Karpas-422 (cell line): ENCODE data around the gene EIF4H. TPM values are rescaled to one million over a fixed set of nuclear protein-coding genes. Genes with fewer than 3 reads are reported as not detected.

ENCODE experiments used
- DNase-seq: peaks from one replicate; pipeline ENCODE4 v3.0.0-alpha.2; 2015
- H2AFZ ChIP-seq: fragments of 200-600 bp; sonication (generic); 2 replicates; pipeline ENCODE4 v1.6.1; 2014; ENCODE audit warnings: antibody characterized with exemption, low read length, mixed read lengths
- H3K27ac ChIP-seq: fragments of 200-600 bp; sonication (generic); 2 replicates; pipeline ENCODE4 v1.5.1; 2014; ENCODE audit warnings: mild to moderate bottlenecking, low read length, moderate library complexity
- H3K27me3 ChIP-seq: fragments of 200-600 bp; sonication (generic); 2 replicates; pipeline ENCODE4 v1.6.1; 2014; ENCODE audit warnings: low read length, mixed read lengths
- H3K36me3 ChIP-seq: fragments of 200-600 bp; sonication (generic); 2 replicates; pipeline ENCODE4 v1.6.1; 2014; ENCODE audit warnings: low read length, mixed read lengths; ENCODE audit not compliant: insufficient read depth
- H3K4me1 ChIP-seq: fragments of 200-600 bp; sonication (generic); 2 replicates; pipeline ENCODE4 v1.6.1; 2014; ENCODE audit warnings: mild to moderate bottlenecking, low read length, mixed read lengths
- H3K4me2 ChIP-seq: fragments of 200-600 bp; sonication (generic); 2 replicates; pipeline ENCODE4 v1.6.1; 2014; ENCODE audit warnings: low read length, low read depth, mild to moderate bottlenecking; ENCODE audit not compliant: poor library complexity, severe bottlenecking
- H3K4me3 ChIP-seq: fragments of 200-600 bp; sonication (generic); 2 replicates; pipeline ENCODE4 v1.5.1; 2014; ENCODE audit warnings: mild to moderate bottlenecking, antibody characterized with exemption, low read length, mixed read lengths
- H3K79me2 ChIP-seq: fragments of 200-600 bp; sonication (generic); 2 replicates; pipeline ENCODE4 v1.6.1; 2014; ENCODE audit warnings: mild to moderate bottlenecking, low read length, mixed read lengths
- H3K9ac ChIP-seq: fragments of 200-600 bp; sonication (generic); 2 replicates; pipeline ENCODE4 v1.6.0; 2014; ENCODE audit warnings: low read length
- H3K9me2 ChIP-seq: fragments of 200-600 bp; sonication (generic), shearing (Covaris generic); replicated peaks from 2 replicates; pipeline ENCODE4 v1.6.0; 2014; ENCODE audit warnings: mild to moderate bottlenecking, low read length, moderate library complexity; ENCODE audit not compliant: insufficient read depth
- H3K9me3 ChIP-seq: fragments of 300-700, 200-600 bp; sonication (generic); 2 replicates; pipeline ENCODE4 v1.6.1; 2014; ENCODE audit warnings: low read length, mixed read lengths
- H4K20me1 ChIP-seq: fragments of 200-600 bp; sonication (generic); 2 replicates; pipeline ENCODE4 v1.6.1; 2014; ENCODE audit warnings: mild to moderate bottlenecking, antibody characterized with exemption, low read length, low read depth; ENCODE audit not compliant: insufficient read depth
- total RNA-seq: library from RNA; depleted of rRNA; stranded (reverse); fragments of >200 nt; shearing (Covaris generic); gene quantifications from 2 replicates; pipeline ENCODE4 v1.2.3, GENCODE V29; 2014; ENCODE audit warnings: low replicate concordance

The EIF4H gene
- total RNA-seq, 1 experiment from 2014 or later, result 200 TPM

GRCh38 chr7:74226633-74227032 lies 52.5 kb downstream of the EIF4H start:
- Histone ChIP-seq H3K4me2 (no peak overlapping the region), H3K27me3 (no peaks in the 10 kb centered on the region), H3K27ac (no peak overlapping the region), H3K79me2 (no peaks in the 10 kb centered on the region), H3K36me3 (peaks cover 18% of the 10 kb centered on the region; the same call in 1 of the 2 replicates), H3K4me3 (no peak overlapping the region), H3K9me3 (no peaks in the 10 kb centered on the region), H4K20me1 (no peaks in the 10 kb centered on the region), H3K9ac (no peak overlapping the region), H3K4me1 (peaks cover 42% of the 10 kb centered on the region), H2AFZ (no peak overlapping the region), H3K9me2 (no peaks in the 10 kb centered on the region)
- DNase-seq, result no peak

GRCh38 chr7:74228951-74229900 lies 55.1 kb downstream of the EIF4H start:
- peak overlapping the region; percentile 12 for H3K4me2 ChIP-seq
- no peak for DNase-seq
- peak overlapping the region; percentile 62 for H3K27ac ChIP-seq
- H3K79me2 ChIP-seq, result no peaks in the 10 kb centered on the region
- H3K9me3 ChIP-seq, result no peaks in the 10 kb centered on the region
- H3K9ac ChIP-seq, result no peak overlapping the region
- no peak overlapping the region for H3K4me3 ChIP-seq
- no peaks in the 10 kb centered on the region for H4K20me1 ChIP-seq
- peaks cover 36% of the 10 kb centered on the region for H3K4me1 ChIP-seq
- H2AFZ ChIP-seq, result no peak overlapping the region
- H3K36me3 ChIP-seq, result peaks cover 31% of the 10 kb centered on the region
- no peaks in the 10 kb centered on the region for H3K9me2 ChIP-seq
- no peaks in the 10 kb centered on the region for H3K27me3 ChIP-seq

GRCh38 chr7:74230446-74231231 lies 56.5 kb downstream of the EIF4H start:
- no peaks in the 10 kb centered on the region for H3K9me3 ChIP-seq
- no peaks in the 10 kb centered on the region for H4K20me1 ChIP-seq
- H3K27me3 ChIP-seq, result no peaks in the 10 kb centered on the region
- DNase-seq, result peak; percentile 68
- no peak overlapping the region for H2AFZ ChIP-seq
- no peak overlapping the region for H3K4me2 ChIP-seq
- no peaks in the 10 kb centered on the region for H3K79me2 ChIP-seq
- no peaks in the 10 kb centered on the region for H3K9me2 ChIP-seq
- H3K4me3 ChIP-seq, result no peak overlapping the region
- H3K4me1 ChIP-seq, result peaks cover 42% of the 10 kb centered on the region
- H3K27ac ChIP-seq, result 0 out of 2 replicates have a peak overlapping the region, but pooled peaks have one; percentile 62
- no peak overlapping the region for H3K9ac ChIP-seq
- peaks cover 42% of the 10 kb centered on the region for H3K36me3 ChIP-seq

GRCh38 chr7:74231232-74231590 lies 57.1 kb downstream of the EIF4H start:
- no peaks in the 10 kb centered on the region for H3K9me3 ChIP-seq
- no peaks in the 10 kb centered on the region for H4K20me1 ChIP-seq
- H3K27ac ChIP-seq, result no peak overlapping the region
- H2AFZ ChIP-seq, result no peak overlapping the region
- no peak overlapping the region for H3K4me3 ChIP-seq
- H3K9me2 ChIP-seq, result no peaks in the 10 kb centered on the region
- no peaks in the 10 kb centered on the region for H3K27me3 ChIP-seq
- peaks cover 46% of the 10 kb centered on the region for H3K36me3 ChIP-seq
- H3K9ac ChIP-seq, result no peak overlapping the region
- no peaks in the 10 kb centered on the region for H3K79me2 ChIP-seq
- H3K4me1 ChIP-seq, result peaks cover 45% of the 10 kb centered on the region
- no peak for DNase-seq
- no peak overlapping the region for H3K4me2 ChIP-seq

- no peak overlapping the region for H2AFZ ChIP-seq
- no peak for DNase-seq
- H3K9me3 ChIP-seq, result no peaks in the 10 kb centered on the region
- no peaks in the 10 kb centered on the region for H4K20me1 ChIP-seq
- H3K36me3 ChIP-seq, result peaks cover 66% of the 10 kb centered on the region
- no peak overlapping the region for H3K9ac ChIP-seq
- no peaks in the 10 kb centered on the region for H3K79me2 ChIP-seq
- no peak overlapping the region for H3K4me2 ChIP-seq
- H3K4me3 ChIP-seq, result no peak overlapping the region
- peak overlapping the region; percentile 66 for H3K27ac ChIP-seq
- H3K27me3 ChIP-seq, result no peaks in the 10 kb centered on the region
- no peaks in the 10 kb centered on the region for H3K9me2 ChIP-seq
- H3K4me1 ChIP-seq, result peaks cover 45% of the 10 kb centered on the region
Measured at GRCh38 chr7:74233655-74234285, 59.6 kb downstream of the EIF4H start.

- Histone ChIP-seq H4K20me1 (no peaks in the 10 kb centered on the region), H3K4me3 (no peak overlapping the region), H3K4me1 (peaks cover 28% of the 10 kb centered on the region), H3K79me2 (no peaks in the 10 kb centered on the region), H3K27me3 (no peaks in the 10 kb centered on the region), H3K4me2 (no peak overlapping the region), H3K9ac (no peak overlapping the region), H3K9me3 (no peaks in the 10 kb centered on the region), H3K9me2 (no peaks in the 10 kb centered on the region), H3K27ac (no peak overlapping the region), H3K36me3 (peaks cover 67% of the 10 kb centered on the region), H2AFZ (no peak overlapping the region)
- DNase-seq, result no peak
Measured at GRCh38 chr7:74235518-74236268, 61.5 kb downstream of the EIF4H start.

GRCh38 chr7:74236284-74236683 lies 62.1 kb downstream of the EIF4H start:
- H3K4me1 ChIP-seq, result peaks cover 25% of the 10 kb centered on the region
- H3K36me3 ChIP-seq, result peaks cover 65% of the 10 kb centered on the region
- DNase-seq, result no peak
- no peak overlapping the region for H3K4me3 ChIP-seq
- no peak overlapping the region for H2AFZ ChIP-seq
- H3K79me2 ChIP-seq, result no peaks in the 10 kb centered on the region
- H3K9ac ChIP-seq, result no peak overlapping the region
- no peaks in the 10 kb centered on the region for H3K9me3 ChIP-seq
- H3K27ac ChIP-seq, result no peak overlapping the region
- no peaks in the 10 kb centered on the region for H4K20me1 ChIP-seq
- no peaks in the 10 kb centered on the region for H3K9me2 ChIP-seq
- H3K4me2 ChIP-seq, result no peak overlapping the region
- H3K27me3 ChIP-seq, result no peaks in the 10 kb centered on the region
